Ammon's horn (tissue), 1 donor: ENCODE measurements around the gene EFCAB7.
A peak's percentile ranks its signal among the peaks of the same experiment; 100 is the strongest.

ENCODE experiments used
- DNase-seq: peaks from one replicate; pipeline ENCODE4 v3.0.0-alpha.2; 2016; ENCODE audit warnings: low spot score

EFCAB7 gene

DNA sequence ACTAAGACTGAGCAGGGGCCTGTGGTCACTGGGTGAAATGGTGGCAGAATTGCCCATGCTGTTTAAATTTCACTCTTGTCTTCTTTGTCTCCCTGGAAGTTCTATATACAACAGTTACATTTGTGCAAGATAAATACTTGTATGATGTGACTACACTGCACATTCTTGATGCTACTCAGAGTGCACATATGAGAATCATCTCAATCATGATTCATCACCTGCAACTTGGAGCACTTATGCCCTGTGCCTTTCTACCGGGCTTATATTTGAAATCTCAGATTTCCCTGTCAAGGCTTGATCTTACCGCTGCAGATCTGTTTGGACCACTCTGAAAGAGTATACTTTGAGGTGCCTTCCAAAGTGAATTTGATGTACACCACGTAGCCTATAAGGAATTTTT is 80.5 kb downstream of the EFCAB7 start:
- DNase-seq: no peak

DNA sequence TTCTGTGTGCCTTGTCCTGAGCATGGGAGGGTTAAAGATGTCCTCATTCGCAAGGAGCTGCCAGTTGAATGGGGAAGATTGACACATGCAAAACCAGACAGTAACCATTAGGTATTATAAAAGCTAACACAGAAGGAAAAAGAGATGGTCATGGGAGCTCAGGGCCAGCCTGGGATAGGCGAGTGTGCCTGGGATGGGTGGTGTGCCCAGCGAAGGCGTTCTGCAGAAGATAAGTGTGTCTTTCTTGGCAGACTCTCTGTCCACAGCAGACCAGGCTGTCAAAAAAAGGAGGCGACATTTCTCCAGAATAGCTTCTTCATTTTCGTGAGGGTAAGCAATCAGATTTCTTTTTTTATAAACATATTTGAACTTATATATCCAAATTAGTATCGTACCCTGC is 84.0 kb downstream of the EFCAB7 start:
- DNase-seq: no peak

DNA sequence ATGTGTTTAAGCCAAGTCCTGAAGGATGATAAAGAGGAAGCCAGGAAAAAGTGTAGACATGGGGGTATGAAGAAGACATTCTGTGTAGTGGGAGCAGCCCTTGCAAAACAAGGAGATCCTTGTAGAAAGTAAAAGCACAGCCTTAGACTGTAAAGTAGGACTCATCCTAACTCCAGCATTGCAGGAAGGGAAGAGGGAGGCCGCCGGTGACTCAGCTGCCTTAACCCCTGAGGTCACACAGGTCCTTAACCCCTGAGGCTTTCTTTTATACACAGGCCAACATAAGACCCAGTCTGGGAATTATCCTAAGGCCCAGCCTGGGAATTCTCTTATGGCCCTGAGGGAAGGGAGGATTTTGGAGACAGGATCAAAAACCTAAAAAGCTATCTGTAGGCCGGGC is 87.9 kb downstream of the EFCAB7 start:
- no peak for DNase-seq

DNA sequence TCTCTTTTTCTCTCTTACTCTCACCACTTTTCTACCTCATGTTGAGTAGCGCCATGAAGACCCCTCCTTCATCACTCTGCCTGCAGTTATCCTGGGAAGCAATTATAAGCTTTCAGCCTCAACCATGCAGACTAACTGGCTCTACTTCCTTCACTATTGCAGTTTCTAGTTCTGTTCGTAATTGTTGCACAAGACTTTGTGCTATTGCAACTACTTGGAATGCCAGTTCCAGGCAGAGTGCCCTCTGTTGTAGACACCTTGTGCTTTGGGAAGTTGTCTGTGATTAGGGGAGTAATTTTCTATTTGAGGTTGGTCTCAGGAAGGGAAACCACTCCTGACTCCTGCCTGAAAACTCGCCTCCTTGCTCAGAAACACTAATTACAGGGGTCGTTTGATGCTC is 89.2 kb downstream of the EFCAB7 start:
- no peak for DNase-seq

DNA sequence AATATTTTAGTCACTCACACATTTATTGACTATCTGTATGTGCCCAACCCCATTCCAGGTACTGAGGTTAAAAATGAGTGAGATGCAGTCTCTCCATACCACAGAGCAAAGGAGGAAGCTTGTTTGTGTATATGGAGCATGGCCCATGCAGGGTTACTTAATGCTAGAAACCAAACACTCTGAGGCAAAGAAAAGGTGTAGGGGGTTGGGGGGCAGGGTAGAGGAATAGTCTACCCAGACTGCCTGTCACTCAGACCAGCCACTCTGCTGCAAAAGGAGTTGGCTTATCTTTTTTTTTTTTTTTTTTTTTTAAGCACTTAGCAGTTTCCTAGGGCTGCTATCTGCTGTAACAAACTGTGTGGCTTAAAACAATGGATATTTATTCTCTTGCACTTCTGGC is 89.6 kb downstream of the EFCAB7 start:
- no peak for DNase-seq

DNA sequence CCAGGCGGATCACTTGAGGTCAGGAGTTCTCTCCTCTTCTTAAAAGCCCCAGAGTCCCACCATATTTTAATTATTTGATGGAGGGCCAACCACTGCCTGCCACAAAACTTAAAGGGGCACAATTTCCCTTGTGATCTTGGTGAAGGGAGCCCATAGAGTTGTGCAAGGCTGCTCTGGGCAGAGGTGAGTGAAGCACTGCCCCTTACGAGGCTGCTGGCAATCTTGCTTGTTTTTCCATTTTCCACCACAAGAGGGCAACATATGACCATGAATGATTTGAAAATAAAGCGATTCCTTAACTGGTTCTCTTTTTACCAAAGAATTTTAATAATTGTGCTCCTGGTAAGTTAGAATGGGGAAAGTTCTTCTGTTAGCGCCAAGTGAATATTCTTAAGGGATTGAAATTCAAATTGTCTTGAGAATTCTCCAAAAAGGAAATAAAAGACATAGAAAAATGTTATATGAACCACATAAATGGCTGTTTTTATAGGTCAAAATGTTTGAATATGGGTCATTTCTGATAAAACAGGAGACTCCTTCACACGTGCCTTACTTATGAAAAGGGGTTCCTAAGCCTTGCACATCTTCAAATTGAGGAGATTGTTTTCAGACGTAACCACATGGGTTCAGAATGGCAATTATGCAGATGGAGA is 92.6 kb downstream of the EFCAB7 start:
- DNase-seq: peak; percentile 79

DNA sequence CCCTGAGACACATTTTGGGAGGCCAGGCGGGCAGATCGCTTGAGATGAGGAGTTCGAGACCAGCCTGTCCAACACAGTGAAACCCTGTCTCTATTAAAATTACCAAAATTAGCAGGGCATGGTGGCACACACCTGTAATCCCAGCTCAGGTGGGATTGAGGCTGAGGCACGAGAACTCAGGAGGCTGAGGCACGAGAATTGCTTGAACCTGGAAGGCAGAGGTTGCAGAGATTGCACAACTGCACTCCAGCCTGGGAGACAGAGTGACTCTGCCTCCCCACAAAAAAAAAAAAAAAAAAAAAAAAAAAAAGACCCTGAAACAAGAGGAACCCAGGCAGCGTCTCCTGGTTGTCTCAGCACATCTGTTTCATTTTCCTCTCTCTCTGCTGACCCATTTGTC is 94.1 kb downstream of the EFCAB7 start:
- DNase-seq: no peak

DNA sequence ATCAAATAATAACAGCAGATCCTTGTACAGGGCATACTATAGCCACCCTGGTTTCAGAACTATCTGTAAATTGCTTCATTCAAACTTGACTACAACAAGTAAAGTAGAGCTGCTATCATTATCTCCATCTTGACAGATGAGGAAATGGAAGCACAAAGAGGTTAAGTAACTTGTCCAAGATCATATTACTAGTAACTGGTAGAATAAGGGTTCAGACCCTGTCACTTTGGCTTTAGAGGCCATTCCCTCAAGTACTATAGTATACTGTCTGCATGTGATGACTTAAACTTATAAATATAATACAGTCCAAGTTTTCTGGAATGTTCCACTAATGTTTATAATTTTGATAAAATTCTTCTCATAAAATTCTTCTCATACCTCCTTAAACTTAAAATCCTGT is 94.7 kb downstream of the EFCAB7 start:
- no peak for DNase-seq

DNA sequence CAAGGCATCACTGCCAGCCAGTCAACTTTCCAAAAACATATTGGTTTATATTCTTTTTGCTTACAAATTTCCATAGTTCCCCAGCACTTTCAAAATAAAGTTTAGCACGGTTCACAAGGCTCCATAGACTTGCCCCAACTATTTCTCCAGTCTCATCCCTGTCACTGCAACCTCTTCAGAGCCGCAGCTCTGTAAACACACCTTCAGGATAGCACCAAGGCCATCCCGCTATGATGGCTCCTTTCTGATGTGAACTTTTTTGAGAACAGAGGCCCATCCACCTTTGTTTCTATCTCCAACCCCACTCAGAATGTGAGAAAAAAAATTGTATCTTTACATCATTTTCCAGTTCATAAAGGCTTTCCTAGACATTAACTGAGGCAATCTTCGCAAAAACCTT is 96.2 kb downstream of the EFCAB7 start:
- DNase-seq: no peak

DNA sequence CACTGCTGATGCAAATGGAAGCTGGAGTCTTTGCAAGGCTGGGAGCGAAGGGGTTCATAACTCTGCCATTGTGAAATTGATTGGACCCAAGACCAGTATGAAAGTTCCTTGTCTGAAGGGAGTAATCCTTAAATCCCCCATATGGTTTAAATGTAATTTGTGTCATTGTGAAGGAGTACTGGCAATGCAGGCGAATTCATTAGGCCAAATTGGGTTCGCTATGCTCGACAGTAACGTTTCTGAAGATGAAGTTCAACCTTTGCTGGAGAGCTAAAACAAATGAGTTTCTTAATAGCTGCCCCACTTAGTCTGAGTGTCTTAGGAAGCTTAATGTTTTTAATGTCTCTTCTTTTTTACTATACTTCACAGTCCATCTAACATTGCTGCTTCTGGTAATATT is 97.3 kb downstream of the EFCAB7 start:
- DNase-seq: no peak

DNA sequence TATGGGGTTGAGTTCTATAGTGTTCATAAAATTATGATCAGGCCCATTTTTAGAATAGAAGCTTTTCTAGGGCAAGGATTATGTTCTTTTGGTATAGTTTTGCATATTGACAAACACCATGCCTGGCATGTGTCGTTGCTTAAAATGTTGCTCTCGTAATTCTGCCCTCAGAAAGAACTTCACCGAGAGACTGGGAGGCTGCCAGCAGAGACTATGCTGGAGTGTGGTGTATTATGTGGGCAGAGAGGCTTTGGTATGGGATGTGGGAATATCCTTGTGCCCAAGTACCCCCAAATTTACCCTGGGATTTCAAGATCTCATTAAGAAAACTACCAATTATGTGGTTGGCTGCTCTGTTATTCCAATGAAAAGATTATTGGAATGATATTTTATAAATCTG is 97.8 kb downstream of the EFCAB7 start:
- no peak for DNase-seq

DNA sequence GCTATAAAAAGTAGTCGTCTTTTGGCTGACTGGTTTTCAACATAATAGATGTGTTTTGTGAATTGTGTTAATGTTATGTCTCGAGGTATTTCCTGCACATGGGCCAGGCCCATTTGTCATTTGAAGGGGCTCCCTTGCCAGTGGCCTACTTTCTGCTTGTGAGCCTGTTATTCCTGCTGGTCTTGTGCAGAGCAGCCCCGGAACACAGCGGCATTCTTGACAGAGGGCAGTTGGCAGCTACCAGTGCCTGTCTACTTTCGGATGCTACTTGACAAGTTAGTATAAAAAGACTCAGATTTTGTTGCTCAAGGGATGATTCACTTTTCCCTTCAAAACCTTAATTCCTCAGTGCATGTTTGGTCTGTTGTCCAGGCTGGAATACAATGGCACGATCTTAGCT is 98.4 kb downstream of the EFCAB7 start:
- DNase-seq: peak; percentile 70
